GM21723 (cell line): ENCODE results near the gene GNGT1.

Experiments used
- ATAC-seq: cut with Tn5 transposase; IDR thresholded peaks from one replicate; pipeline ENCODE4 v1.9.1; 2021; ENCODE audit warnings: mild to moderate bottlenecking, moderate library complexity; ENCODE audit not compliant: unreplicated experiment

The GNGT1 gene

GRCh38 chr7:93938293-93938692, 31.9 kb downstream of the GNGT1 start:
- no peak for ATAC-seq

- no peak for ATAC-seq
Measured at GRCh38 chr7:93941945-93942344, 35.6 kb downstream of the GNGT1 start.

- ATAC-seq: no peak
Measured at GRCh38 chr7:93943816-93944540, 37.6 kb downstream of the GNGT1 start.

GRCh38 chr7:93944673-93945072, 38.3 kb downstream of the GNGT1 start:
- ATAC-seq: no peak

- no peak for ATAC-seq
Measured at GRCh38 chr7:93945083-93945482, 38.7 kb downstream of the GNGT1 start.

GRCh38 chr7:93945756-93946535, 39.6 kb downstream of the GNGT1 start:
- no peak for ATAC-seq

GRCh38 chr7:93948106-93948505, 41.7 kb downstream of the GNGT1 start:
- ATAC-seq: no peak

GRCh38 chr7:93948873-93949272, 42.5 kb downstream of the GNGT1 start:
- no peak for ATAC-seq

GRCh38 chr7:93949423-93949822, 43.1 kb downstream of the GNGT1 start:
- ATAC-seq: no peak

- peak; percentile 66 for ATAC-seq
Measured at GRCh38 chr7:93955304-93955703, 48.9 kb downstream of the GNGT1 start.

GRCh38 chr7:93957767-93958166, 51.4 kb downstream of the GNGT1 start:
- ATAC-seq: peak; percentile 64

- no peak for ATAC-seq
Measured at GRCh38 chr7:93958216-93958615, 51.8 kb downstream of the GNGT1 start.

- ATAC-seq: peak; percentile 35
Measured at GRCh38 chr7:93958651-93959050, 52.3 kb downstream of the GNGT1 start.
